T-helper 1 cell treated with Interleukin-12 subunit alpha and Interleukin-12 subunit beta and Interleukin-4 antibody, amounts not matched to agents 30 μg/mL and 1 μg/mL, for 36 hours (primary cell): Measurements from ENCODE around the gene CDC25B.
"Not testable (repeated sequence)": the region's sequence is repeated elsewhere in the genome, so short reads cannot be mapped to it uniquely, and the experiment has no call there.

Source experiments
- H3K27ac Mint-ChIP-seq: one replicate; pipeline ENCODE4 v1.8.0; 2021; ENCODE audit warnings: mild to moderate bottlenecking, mixed read lengths
- H3K27me3 Mint-ChIP-seq: one replicate; pipeline ENCODE4 v1.8.0; 2021; ENCODE audit warnings: low read depth, mixed read lengths
- H3K36me3 Mint-ChIP-seq: one replicate; pipeline ENCODE4 v1.8.0; 2021; ENCODE audit warnings: low read depth, mixed read lengths
- H3K4me1 Mint-ChIP-seq: one replicate; pipeline ENCODE4 v1.8.0; 2021; ENCODE audit warnings: low read depth, mixed read lengths
- H3K4me3 Mint-ChIP-seq: one replicate; pipeline ENCODE4 v1.8.0; 2021; ENCODE audit warnings: mild to moderate bottlenecking, moderate library complexity, mixed read lengths
- H3K9me3 Mint-ChIP-seq: one replicate; pipeline ENCODE4 v1.8.0; 2021; ENCODE audit warnings: mixed read lengths

CDC25B gene

GRCh38 chr20:3840201-3840600 lies 44.1 kb downstream of the CDC25B start:
- peaks cover 13% of the 10 kb centered on the region for H3K4me1 Mint-ChIP-seq
- H3K27ac Mint-ChIP-seq, H3K36me3 Mint-ChIP-seq, H3K4me3 Mint-ChIP-seq, H3K9me3 Mint-ChIP-seq, H3K27me3 Mint-ChIP-seq: not testable (repeated sequence)

GRCh38 chr20:3842348-3842930 lies 46.3 kb downstream of the CDC25B start:
- peaks cover 3% of the 10 kb centered on the region for H3K36me3 Mint-ChIP-seq
- H3K4me3 Mint-ChIP-seq, result no peak overlapping the region
- H3K27ac Mint-ChIP-seq, result no peak overlapping the region
- H3K9me3 Mint-ChIP-seq, result no peaks in the 10 kb centered on the region
- H3K27me3 Mint-ChIP-seq, result no peaks in the 10 kb centered on the region
- peaks cover 22% of the 10 kb centered on the region for H3K4me1 Mint-ChIP-seq

GRCh38 chr20:3843490-3843889 lies 47.4 kb downstream of the CDC25B start:
- no peak overlapping the region for H3K4me3 Mint-ChIP-seq
- no peak overlapping the region for H3K27ac Mint-ChIP-seq
- no peaks in the 10 kb centered on the region for H3K27me3 Mint-ChIP-seq

GRCh38 chr20:3843990-3844619 lies 48.0 kb downstream of the CDC25B start:
- H3K36me3 Mint-ChIP-seq, H3K4me3 Mint-ChIP-seq, H3K9me3 Mint-ChIP-seq, H3K27me3 Mint-ChIP-seq, H3K27ac Mint-ChIP-seq: not testable (repeated sequence)
- peaks cover 27% of the 10 kb centered on the region for H3K4me1 Mint-ChIP-seq

More at GRCh38 chr20:3843490-3843889, 47.4 kb downstream of the CDC25B start:
- no peaks in the 10 kb centered on the region for H3K9me3 Mint-ChIP-seq
- H3K36me3 Mint-ChIP-seq, result peaks cover 3% of the 10 kb centered on the region
- peaks cover 27% of the 10 kb centered on the region for H3K4me1 Mint-ChIP-seq

- H3K27ac Mint-ChIP-seq, result peak overlapping the region; percentile 76
- no peaks in the 10 kb centered on the region for H3K36me3 Mint-ChIP-seq
- no peaks in the 10 kb centered on the region for H3K27me3 Mint-ChIP-seq
- no peaks in the 10 kb centered on the region for H3K9me3 Mint-ChIP-seq
- H3K4me3 Mint-ChIP-seq, result peak overlapping the region; percentile 87
- peaks cover 21% of the 10 kb centered on the region for H3K4me1 Mint-ChIP-seq
Measured at GRCh38 chr20:3846378-3846739, 50.2 kb downstream of the CDC25B start.

GRCh38 chr20:3846740-3847428 lies 50.8 kb downstream of the CDC25B start, which contains the start of gene MAVS:
Gene MAVS (plus strand): TSS chr20:3846834. CDS start chr20:3854625, 7,791 bp downstream.
- Mint-ChIP-seq H3K36me3 (no peaks in the 10 kb centered on the region), H3K9me3 (no peaks in the 10 kb centered on the region), H3K27ac (peak within 1 kb of the TSS; percentile 76), H3K27me3 (no peaks in the 10 kb centered on the region), H3K4me1 (peaks cover 21% of the 10 kb centered on the region), H3K4me3 (peak within 1 kb of the TSS; percentile 87)

GRCh38 chr20:3847429-3847940 lies 51.4 kb downstream of the CDC25B start:
- H3K9me3 Mint-ChIP-seq, result no peaks in the 10 kb centered on the region
- H3K4me3 Mint-ChIP-seq, result peak overlapping the region; percentile 87
- peaks cover 21% of the 10 kb centered on the region for H3K4me1 Mint-ChIP-seq
- H3K36me3 Mint-ChIP-seq, result no peaks in the 10 kb centered on the region
- peak overlapping the region; percentile 73 for H3K27ac Mint-ChIP-seq
- H3K27me3 Mint-ChIP-seq, result no peaks in the 10 kb centered on the region

- H3K4me1 Mint-ChIP-seq, result peaks cover 21% of the 10 kb centered on the region
- H3K9me3 Mint-ChIP-seq, result no peaks in the 10 kb centered on the region
- peak overlapping the region; percentile 87 for H3K4me3 Mint-ChIP-seq
- H3K27me3 Mint-ChIP-seq, result no peaks in the 10 kb centered on the region
- H3K36me3 Mint-ChIP-seq, result no peaks in the 10 kb centered on the region
- peak overlapping the region; percentile 41 for H3K27ac Mint-ChIP-seq
Measured at GRCh38 chr20:3848565-3848964, 52.5 kb downstream of the CDC25B start.

GRCh38 chr20:3854462-3854871 lies 58.4 kb downstream of the CDC25B start:
- Mint-ChIP-seq H3K9me3 (no peaks in the 10 kb centered on the region), H3K36me3 (peaks cover 18% of the 10 kb centered on the region)

More at GRCh38 chr20:3854462-3854871, 58.4 kb downstream of the CDC25B start:
- H3K4me1 Mint-ChIP-seq, result peaks cover 17% of the 10 kb centered on the region
- H3K27me3 Mint-ChIP-seq, result no peaks in the 10 kb centered on the region
- H3K4me3 Mint-ChIP-seq, result no peak overlapping the region
- H3K27ac Mint-ChIP-seq, result no peak overlapping the region
